K562 (cell line): ENCODE results near the gene COX14. TPM values are rescaled to one million over a fixed set of nuclear protein-coding genes. Genes with fewer than 3 reads are reported as not detected.
A peak's percentile ranks its signal among the peaks of the same experiment; 100 is the strongest.

Experiments
- FOXK2 ChIP-seq, 2 experiments: fragments of 450-650 bp; IDR thresholded peaks in 1 of 2; conservative IDR thresholded peaks in 1 of 2; 2 replicates each; pipeline ENCODE4 v1.6.1; 2016; ENCODE audit warnings: low read depth in 2 of 2, mild to moderate bottlenecking in 1 of 2
- GABPA ChIP-seq: fragments of 200-800 bp; sonication (Bioruptor generic); conservative IDR thresholded peaks from 2 replicates; pipeline ENCODE4 v1.6.1; 2016; ENCODE audit warnings: low read depth, missing genetic modification characterization, missing compliant biosample characterization
- LCOR ChIP-seq: sonication (generic); formaldehyde crosslinking; IDR thresholded peaks from 2 replicates; pipeline ENCODE4 v1.8.0; 2022; ENCODE audit warnings: mild to moderate bottlenecking, missing genetic modification reagents
- PRMT5 ChIP-seq: sonication (generic); formaldehyde crosslinking; IDR thresholded peaks from 2 replicates; pipeline ENCODE4 v1.5.0; 2020; ENCODE audit warnings: missing genetic modification reagents
- SOX6 ChIP-seq: fragments of 450-650 bp; IDR thresholded peaks from 2 replicates; pipeline ENCODE4 v1.6.1; 2014; ENCODE audit warnings: mild to moderate bottlenecking
- SUPT5H ChIP-seq: fragments of 450-650 bp; IDR thresholded peaks from 2 replicates; pipeline ENCODE4 v1.6.1; 2016
- TAF15 ChIP-seq: fragments of 200-400 bp; formaldehyde crosslinking; IDR thresholded peaks from 2 replicates; pipeline ENCODE4 v1.6.1; 2017; ENCODE audit warnings: mild to moderate bottlenecking, low read depth, low read length, moderate library complexity
- TCF7L2 ChIP-seq: fragments of 150-350 bp; IDR thresholded peaks from 2 replicates; pipeline ENCODE4 v1.6.1; 2016; ENCODE audit warnings: low read depth, mild to moderate bottlenecking, low read length, moderate library complexity
- UBTF ChIP-seq, 2 experiments: IDR thresholded peaks; 2 replicates each; pipeline ENCODE4 v1.6.1; 2012; ENCODE audit warnings: improper control_type of control experiment in 2 of 2, low read depth in 2 of 2, low read length in 2 of 2, borderline replicate concordance in 1 of 2
- ZNF184 ChIP-seq: sonication (generic); formaldehyde crosslinking; IDR thresholded peaks from 2 replicates; pipeline ENCODE4 v1.5.0; 2020; ENCODE audit warnings: missing genetic modification reagents
- ZNF212 ChIP-seq: fragments of 450-650 bp; formaldehyde crosslinking; IDR thresholded peaks from 2 replicates; pipeline ENCODE4 v1.4.0; 2020; ENCODE audit warnings: mild to moderate bottlenecking
- ZNF609 ChIP-seq: sonication (generic); formaldehyde crosslinking; IDR thresholded peaks from 2 replicates; pipeline ENCODE4 v1.8.1; 2023; ENCODE audit warnings: missing genetic modification reagents, mild to moderate bottlenecking, borderline replicate concordance
- polyA plus RNA-seq, 8 experiments: library from polyadenylated mRNA; depleted of rRNA in 4 of 8; stranded (reverse) in 5 of 8; unstranded in 3 of 8; fragments of >200 nt; fragmentation: Nextera tagmentation in 2 of 8; fragmentation: Illumina TruSeq in 1 of 8; extraction: Ambion mirVana in 2 of 8; extraction: Trizol in 1 of 8; gene quantifications; 2 replicates each; pipeline versions ENCODE4 v1.2.1 to v1.2.3, GENCODE V29; 2011 to 2014; ENCODE audit warnings: inconsistent platforms in 1 of 8, missing spikeins in 1 of 8
- total RNA-seq, 7 experiments: library from RNA; depleted of rRNA in 6 of 7; stranded (reverse); fragments of >200 nt in 6 of 7; fragmentation: Illumina TruSeq in 2 of 7; extraction: Trizol in 2 of 7; gene quantifications; 2 replicates each; pipeline versions ENCODE4 v1.2.1 to v1.2.3, GENCODE V29; 2011 to 2021; ENCODE audit warnings: low replicate concordance in 1 of 7
- TF ChIP-seq, protein P1 (sequence below), 2 experiments: fragments of 250-450 bp in 1 of 2; fragments of 450-650 bp in 1 of 2; sonication (Bioruptor Pico) in 1 of 2; IDR thresholded peaks; 2 replicates each; pipeline versions ENCODE4 v1.6.1 to v1.8.0; 2016 to 2021; ENCODE audit warnings: mild to moderate bottlenecking in 2 of 2, moderate library complexity in 2 of 2, missing compliant biosample characterization in 1 of 2, missing genetic modification characterization in 1 of 2
- TF ChIP-seq, protein P2 (sequence below): fragments of 450-650 bp; formaldehyde crosslinking; IDR thresholded peaks from 2 replicates; pipeline ENCODE4 v1.4.0; 2020; ENCODE audit warnings: mild to moderate bottlenecking, moderate library complexity

The COX14 gene
- total and polyA plus RNA-seq, 9 of the 15 experiments (the other 6 are each of a cell fraction or from before 2014, with no cell fraction given), result 44.4 to 269 (median 53.4) TPM

- TF ChIP-seq PRMT5 (CRISPR knock-in tag) (0 out of 2 replicates have a peak, but pooled peaks have one; percentile 53), SOX6 (no peak), ZNF184 (no peak), TAF15 (no peak), LCOR (CRISPR knock-in tag) (peak; percentile 61; the same call in 1 of the 2 replicates), ZNF212 (no peak), FOXK2 (conservative IDR thresholded peaks at IDR 0.05 in 1 of 2, IDR thresholded peaks at IDR 0.05 in 1 of 2; ENCODE audit: low read depth in 2 of 2) (peak in 1 of 2 experiments; percentile 56; a peak in 2 of 4 replicates), UBTF (IDR thresholded peaks at IDR 0.05; ENCODE audit: borderline replicate concordance in 1 of 2, low read depth in 2 of 2, low read length in 2 of 2) (no peak), ZNF609 (CRISPR knock-in tag) (no peak), GABPA (tag) (peak; percentile 96), SUPT5H (peak; percentile 86), TCF7L2 (no peak)
- TF ChIP-seq, protein P1, sequence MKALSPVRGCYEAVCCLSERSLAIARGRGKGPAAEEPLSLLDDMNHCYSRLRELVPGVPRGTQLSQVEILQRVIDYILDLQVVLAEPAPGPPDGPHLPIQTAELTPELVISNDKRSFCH (CRISPR knock-in tag; IDR thresholded peaks at IDR 0.05), result no peak
- TF ChIP-seq, protein P1 (tag; IDR thresholded peaks at IDR 0.05), result peak; percentile 71; the same call in 1 of the 2 replicates
- TF ChIP-seq, protein P2, sequence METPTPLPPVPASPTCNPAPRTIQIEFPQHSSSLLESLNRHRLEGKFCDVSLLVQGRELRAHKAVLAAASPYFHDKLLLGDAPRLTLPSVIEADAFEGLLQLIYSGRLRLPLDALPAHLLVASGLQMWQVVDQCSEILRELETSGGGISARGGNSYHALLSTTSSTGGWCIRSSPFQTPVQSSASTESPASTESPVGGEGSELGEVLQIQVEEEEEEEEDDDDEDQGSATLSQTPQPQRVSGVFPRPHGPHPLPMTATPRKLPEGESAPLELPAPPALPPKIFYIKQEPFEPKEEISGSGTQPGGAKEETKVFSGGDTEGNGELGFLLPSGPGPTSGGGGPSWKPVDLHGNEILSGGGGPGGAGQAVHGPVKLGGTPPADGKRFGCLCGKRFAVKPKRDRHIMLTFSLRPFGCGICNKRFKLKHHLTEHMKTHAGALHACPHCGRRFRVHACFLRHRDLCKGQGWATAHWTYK (CRISPR knock-in tag), result 0 out of 2 replicates have a peak, but pooled peaks have one; percentile 49
Observed at GRCh38 chr12:50111693-50112455, at the start of gene COX14 (continued).
